ENCODE results near the gene THSD7B. TPM values are rescaled to one million over a fixed set of nuclear protein-coding genes. Genes with fewer than 3 reads are reported as not detected.
A peak's percentile ranks its signal among the peaks of the same experiment; 100 is the strongest.

Gene THSD7B
- total and polyA plus RNA-seq, 3 experiments from 2014 or later, result not detected

- H3K4me3 Mint-ChIP-seq, result no peak overlapping the region
- no peak overlapping the region for H3K27ac ChIP-seq (ENCODE audit: low read depth, low read length)
- no peaks in the 10 kb centered on the region for H3K9me3 ChIP-seq (ENCODE audit: low read length)
- H3K27me3 Mint-ChIP-seq, result peaks cover 7 to 8% of the 10 kb centered on the region in 2 donors
- ChIA-PET CTCF (no interaction called here), POLR2A (no interaction called here)
- H3K36me3 ChIP-seq (ENCODE audit: insufficient read depth, low read length), result no peaks in the 10 kb centered on the region
- peaks cover 0 to 2% (median 0%) of the 10 kb centered on the region in 5 donors for H3K9me3 Mint-ChIP-seq
- H3K4me3 ChIP-seq (ENCODE audit: low read length), result no peak overlapping the region
- DNase-seq, result no peak
- no peak overlapping the region for H3K27ac Mint-ChIP-seq
- no peaks in the 10 kb centered on the region for H3K4me1 Mint-ChIP-seq
- H3K36me3 Mint-ChIP-seq, result no peaks in the 10 kb centered on the region
- no peaks in the 10 kb centered on the region for H3K4me1 ChIP-seq (ENCODE audit: insufficient read depth, low read length)
- no peaks in the 10 kb centered on the region for H3K27me3 ChIP-seq (ENCODE audit: insufficient read depth, low read length, poor library complexity, severe bottlenecking)
Measured at GRCh38 chr2:136785215-136785614, 19.9 kb downstream of the THSD7B start.

DNA sequence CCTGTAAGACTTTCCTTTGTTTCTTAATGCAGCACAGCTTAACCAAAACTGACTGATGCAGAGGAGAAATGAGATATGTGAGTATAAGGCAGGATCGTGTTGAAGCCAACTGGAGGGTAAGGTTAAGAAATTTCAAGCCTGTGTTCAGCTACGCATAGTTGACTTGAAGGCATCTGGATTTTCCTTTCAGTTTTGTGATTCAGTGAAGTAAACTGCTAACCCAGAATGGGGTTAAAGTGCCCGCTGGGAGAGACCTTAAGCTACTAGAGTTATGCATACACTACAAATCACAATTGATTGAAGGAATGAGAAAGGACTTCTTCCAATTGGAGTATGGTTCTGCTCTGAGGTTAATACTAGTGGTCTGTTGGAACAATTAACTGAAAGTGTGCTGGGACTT is 22.6 kb downstream of the THSD7B start:
- no peaks in the 10 kb centered on the region for H3K27me3 ChIP-seq (ENCODE audit: insufficient read depth, low read length, poor library complexity, severe bottlenecking)
- no peaks in the 10 kb centered on the region for H3K9me3 Mint-ChIP-seq
- no peak overlapping the region for H3K27ac Mint-ChIP-seq
- H3K4me3 ChIP-seq (ENCODE audit: low read length), result no peak overlapping the region
- CTCF ChIA-PET, result no interaction called here
- no peak for DNase-seq
- no peaks in the 10 kb centered on the region for H3K36me3 ChIP-seq (ENCODE audit: insufficient read depth, low read length)
- H3K36me3 Mint-ChIP-seq, result no peaks in the 10 kb centered on the region
- no peaks in the 10 kb centered on the region for H3K4me1 ChIP-seq (ENCODE audit: insufficient read depth, low read length)
- no peaks in the 10 kb centered on the region for H3K4me1 Mint-ChIP-seq
- POLR2A ChIA-PET, result no interaction called here
- no peak overlapping the region for H3K4me3 Mint-ChIP-seq
- no peak overlapping the region for H3K27ac ChIP-seq (ENCODE audit: low read depth, low read length)
- no peaks in the 10 kb centered on the region for H3K9me3 ChIP-seq (ENCODE audit: low read length)
- peaks cover 0 to 10% of the 10 kb centered on the region in 2 donors for H3K27me3 Mint-ChIP-seq

DNA sequence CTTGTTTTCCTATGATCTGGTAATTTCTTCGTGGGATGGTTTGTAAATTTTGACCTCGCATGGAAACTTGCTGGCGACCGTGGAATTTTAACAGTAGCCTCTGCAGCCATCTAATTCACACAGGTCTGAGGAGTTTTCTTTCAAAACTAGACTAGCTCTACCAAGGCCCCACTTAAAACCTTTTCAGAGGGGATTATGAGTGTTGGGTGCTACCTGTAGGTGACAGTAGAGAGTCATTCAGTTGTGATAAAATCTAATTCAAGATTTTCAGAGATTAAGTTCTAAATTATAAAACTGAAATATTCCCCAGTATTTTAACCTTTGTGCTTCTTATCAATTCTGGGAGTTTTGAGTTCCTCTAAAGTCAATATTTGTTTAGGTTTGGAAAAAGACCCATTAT is 31.0 kb downstream of the THSD7B start:
- no peak overlapping the region for H3K4me3 Mint-ChIP-seq
- no peaks in the 10 kb centered on the region for H3K9me3 Mint-ChIP-seq

DNA sequence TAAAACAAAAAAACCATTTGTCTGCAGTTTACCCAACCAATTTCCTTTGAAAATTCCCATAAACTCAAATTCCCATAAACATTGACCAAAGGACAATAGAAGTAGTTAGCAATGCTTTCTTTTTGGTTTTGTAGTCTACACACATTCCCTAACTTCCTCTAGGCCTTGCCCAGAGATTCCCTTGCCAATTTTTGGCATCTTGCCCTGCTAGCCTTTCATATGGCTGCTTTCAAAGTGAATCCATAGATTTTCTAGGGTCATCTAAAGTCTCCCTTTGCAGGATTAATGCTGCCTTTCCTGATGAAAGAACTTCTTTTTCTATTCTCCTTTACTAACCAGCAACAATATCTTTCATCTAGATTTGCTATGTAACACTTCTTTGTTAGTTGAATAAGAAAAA is 33.4 kb downstream of the THSD7B start:
- DNase-seq, result no peak
- Histone ChIP-seq H3K36me3 (ENCODE audit: insufficient read depth, low read length) (no peaks in the 10 kb centered on the region), H3K4me3 (ENCODE audit: low read length) (no peak overlapping the region), H3K4me1 (ENCODE audit: insufficient read depth, low read length) (no peaks in the 10 kb centered on the region), H3K9me3 (ENCODE audit: low read length) (no peaks in the 10 kb centered on the region), H3K27ac (ENCODE audit: low read depth, low read length) (no peak overlapping the region), H3K27me3 (ENCODE audit: insufficient read depth, low read length, poor library complexity, severe bottlenecking) (no peaks in the 10 kb centered on the region)
- H3K4me1 Mint-ChIP-seq, result no peaks in the 10 kb centered on the region
- POLR2A ChIA-PET, result no interaction called here
- H3K36me3 Mint-ChIP-seq, result no peaks in the 10 kb centered on the region
- H3K4me3 Mint-ChIP-seq, result no peak overlapping the region
- H3K9me3 Mint-ChIP-seq, result no peaks in the 10 kb centered on the region
- H3K27ac Mint-ChIP-seq, result no peak overlapping the region
- CTCF ChIA-PET, result no interaction called here
- peaks cover 1 to 4% of the 10 kb centered on the region in 2 donors for H3K27me3 Mint-ChIP-seq

More for the DNA sequence above, 31.0 kb downstream of the THSD7B start:
- H3K36me3 Mint-ChIP-seq, result no peaks in the 10 kb centered on the region
- no peaks in the 10 kb centered on the region for H3K4me1 Mint-ChIP-seq
- no peak for DNase-seq
- H3K9me3 ChIP-seq (ENCODE audit: low read length), result no peaks in the 10 kb centered on the region
- CTCF ChIA-PET, result no interaction called here
- no peaks in the 10 kb centered on the region for H3K36me3 ChIP-seq (ENCODE audit: insufficient read depth, low read length)
- no peak overlapping the region for H3K4me3 ChIP-seq (ENCODE audit: low read length)
- H3K27me3 Mint-ChIP-seq, result peaks cover 4% of the 10 kb centered on the region in 2 donors
- no peaks in the 10 kb centered on the region for H3K4me1 ChIP-seq (ENCODE audit: insufficient read depth, low read length)
- POLR2A ChIA-PET, result no interaction called here
- H3K27ac Mint-ChIP-seq, result no peak overlapping the region
- no peaks in the 10 kb centered on the region for H3K27me3 ChIP-seq (ENCODE audit: insufficient read depth, low read length, poor library complexity, severe bottlenecking)
- no peak overlapping the region for H3K27ac ChIP-seq (ENCODE audit: low read depth, low read length)

- POLR2A ChIA-PET, result no interaction called here
- H3K9me3 ChIP-seq (ENCODE audit: low read length), result no peaks in the 10 kb centered on the region
- no peak overlapping the region for H3K4me3 Mint-ChIP-seq
Measured at GRCh38 chr2:136801661-136802060, 36.3 kb downstream of the THSD7B start.

DNA sequence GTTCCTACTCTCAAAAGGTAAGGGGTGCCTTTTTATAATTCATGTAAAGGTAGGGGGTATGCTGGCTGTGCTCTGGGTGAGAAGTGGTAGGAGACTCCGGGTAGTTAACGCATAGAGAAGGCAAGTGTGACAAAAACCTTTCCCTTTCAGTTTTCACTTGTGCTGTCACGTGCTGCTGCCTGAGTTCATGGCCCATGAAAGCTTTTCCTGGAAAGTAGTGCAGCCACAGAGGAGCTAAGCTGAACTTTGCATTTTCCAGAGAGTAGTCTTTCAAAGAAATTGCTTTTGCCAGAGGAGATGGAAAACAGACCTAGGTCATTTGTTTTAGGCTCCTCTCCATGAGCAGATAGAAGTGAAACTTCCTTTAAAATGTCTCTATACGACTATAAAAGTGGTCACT is 44.7 kb downstream of the THSD7B start:
- H3K4me1 Mint-ChIP-seq, result no peaks in the 10 kb centered on the region

More at GRCh38 chr2:136801661-136802060, 36.3 kb downstream of the THSD7B start:
- Histone ChIP-seq H3K4me3 (ENCODE audit: low read length) (no peak overlapping the region), H3K27me3 (ENCODE audit: insufficient read depth, low read length, poor library complexity, severe bottlenecking) (no peaks in the 10 kb centered on the region), H3K4me1 (ENCODE audit: insufficient read depth, low read length) (no peaks in the 10 kb centered on the region), H3K27ac (ENCODE audit: low read depth, low read length) (no peak overlapping the region), H3K36me3 (ENCODE audit: insufficient read depth, low read length) (no peaks in the 10 kb centered on the region)
- Mint-ChIP-seq H3K4me1 (no peaks in the 10 kb centered on the region), H3K27ac (no peak overlapping the region), H3K27me3 (peaks cover 1 to 4% of the 10 kb centered on the region in 2 donors), H3K36me3 (no peaks in the 10 kb centered on the region), H3K9me3 (no peaks in the 10 kb centered on the region)
- no peak for DNase-seq
- CTCF ChIA-PET, result no interaction called here

DNA sequence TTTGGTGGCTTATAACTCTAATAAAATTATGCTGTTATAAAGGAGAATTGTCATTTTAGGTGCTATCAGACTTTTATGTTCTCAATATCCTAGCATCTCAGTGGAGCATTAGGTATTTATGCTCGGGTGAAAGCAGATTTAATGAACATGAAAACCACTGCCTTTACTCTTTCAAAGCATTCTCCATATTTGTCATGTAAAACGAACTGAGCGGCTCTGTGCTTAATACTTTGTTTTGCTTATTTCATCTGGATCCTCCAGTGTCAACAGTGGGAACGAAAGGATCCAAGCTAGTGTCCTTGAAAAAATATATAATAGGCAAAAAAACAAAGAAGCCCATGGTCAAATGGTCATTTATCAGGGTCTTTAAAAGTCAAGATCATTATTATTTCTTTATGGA is 53.5 kb downstream of the THSD7B start:
- no peak for DNase-seq
- no peaks in the 10 kb centered on the region for H3K4me1 Mint-ChIP-seq
- Histone ChIP-seq H3K27ac (ENCODE audit: low read depth, low read length) (no peak overlapping the region), H3K9me3 (ENCODE audit: low read length) (no peaks in the 10 kb centered on the region), H3K4me3 (ENCODE audit: low read length) (no peak overlapping the region), H3K4me1 (ENCODE audit: insufficient read depth, low read length) (no peaks in the 10 kb centered on the region), H3K36me3 (ENCODE audit: insufficient read depth, low read length) (no peaks in the 10 kb centered on the region), H3K27me3 (ENCODE audit: insufficient read depth, low read length, poor library complexity, severe bottlenecking) (no peaks in the 10 kb centered on the region)
- H3K36me3 Mint-ChIP-seq, result no peaks in the 10 kb centered on the region
- no peaks in the 10 kb centered on the region for H3K27me3 Mint-ChIP-seq
- ChIA-PET CTCF (no interaction called here), POLR2A (no interaction called here)
- H3K4me3 Mint-ChIP-seq, result no peak overlapping the region
- peaks cover 0 to 6% (median 2%) of the 10 kb centered on the region in 5 donors for H3K9me3 Mint-ChIP-seq
- H3K27ac Mint-ChIP-seq, result no peak overlapping the region

More for the DNA sequence above, 44.7 kb downstream of the THSD7B start:
- H3K4me1 ChIP-seq (ENCODE audit: insufficient read depth, low read length), result no peaks in the 10 kb centered on the region
- H3K27me3 Mint-ChIP-seq, result peaks cover 0 to 4% of the 10 kb centered on the region in 2 donors
- no peak overlapping the region for H3K4me3 Mint-ChIP-seq
- H3K27ac ChIP-seq (ENCODE audit: low read depth, low read length), result no peak overlapping the region
- no peaks in the 10 kb centered on the region for H3K36me3 ChIP-seq (ENCODE audit: insufficient read depth, low read length)
- no peak overlapping the region for H3K27ac Mint-ChIP-seq
- H3K27me3 ChIP-seq (ENCODE audit: insufficient read depth, low read length, poor library complexity, severe bottlenecking), result no peaks in the 10 kb centered on the region
- CTCF ChIA-PET, result no interaction called here
- H3K4me3 ChIP-seq (ENCODE audit: low read length), result no peak overlapping the region
- H3K9me3 ChIP-seq (ENCODE audit: low read length), result no peaks in the 10 kb centered on the region
- no peaks in the 10 kb centered on the region for H3K36me3 Mint-ChIP-seq
- H3K9me3 Mint-ChIP-seq, result no peaks in the 10 kb centered on the region
- DNase-seq, result no peak
- POLR2A ChIA-PET, result no interaction called here

GRCh38 chr2:136823291-136823690 is 57.9 kb downstream of the THSD7B start:
- H3K27ac Mint-ChIP-seq, result peak overlapping the region in 1 of 8 donors; percentile 2
- no peaks in the 10 kb centered on the region for H3K4me1 ChIP-seq (ENCODE audit: insufficient read depth, low read length)
- ChIA-PET CTCF (no interaction called here), POLR2A (no interaction called here)
- H3K4me3 ChIP-seq (ENCODE audit: low read length), result no peak overlapping the region
- H3K4me1 Mint-ChIP-seq, result no peaks in the 10 kb centered on the region
- H3K27ac ChIP-seq (ENCODE audit: low read depth, low read length), result no peak overlapping the region
- DNase-seq, result no peak
- no peaks in the 10 kb centered on the region for H3K36me3 Mint-ChIP-seq
- H3K27me3 Mint-ChIP-seq, result no peaks in the 10 kb centered on the region
- no peaks in the 10 kb centered on the region for H3K27me3 ChIP-seq (ENCODE audit: insufficient read depth, low read length, poor library complexity, severe bottlenecking)
- H3K9me3 Mint-ChIP-seq, result peaks cover 0 to 2% (median 0%) of the 10 kb centered on the region in 5 donors
- H3K36me3 ChIP-seq (ENCODE audit: insufficient read depth, low read length), result no peaks in the 10 kb centered on the region
- H3K4me3 Mint-ChIP-seq, result no peak overlapping the region
- no peaks in the 10 kb centered on the region for H3K9me3 ChIP-seq (ENCODE audit: low read length)

- DNase-seq, result no peak
- Mint-ChIP-seq H3K4me1 (no peaks in the 10 kb centered on the region), H3K27me3 (no peaks in the 10 kb centered on the region), H3K9me3 (no peaks in the 10 kb centered on the region), H3K27ac (no peak overlapping the region), H3K36me3 (no peaks in the 10 kb centered on the region), H3K4me3 (no peak overlapping the region)
- CTCF ChIA-PET, result no interaction called here
- Histone ChIP-seq H3K27me3 (ENCODE audit: insufficient read depth, low read length, poor library complexity, severe bottlenecking) (no peaks in the 10 kb centered on the region), H3K27ac (ENCODE audit: low read depth, low read length) (no peak overlapping the region), H3K9me3 (ENCODE audit: low read length) (no peaks in the 10 kb centered on the region), H3K36me3 (ENCODE audit: insufficient read depth, low read length) (no peaks in the 10 kb centered on the region), H3K4me3 (ENCODE audit: low read length) (no peak overlapping the region), H3K4me1 (ENCODE audit: insufficient read depth, low read length) (no peaks in the 10 kb centered on the region)
- POLR2A ChIA-PET, result no interaction called here
Measured at GRCh38 chr2:136828162-136828561, 62.8 kb downstream of the THSD7B start.
